ENCODE data around the gene PLS3.
A peak's percentile ranks its signal among the peaks of the same experiment; 100 is the strongest.

The PLS3 gene

DNA sequence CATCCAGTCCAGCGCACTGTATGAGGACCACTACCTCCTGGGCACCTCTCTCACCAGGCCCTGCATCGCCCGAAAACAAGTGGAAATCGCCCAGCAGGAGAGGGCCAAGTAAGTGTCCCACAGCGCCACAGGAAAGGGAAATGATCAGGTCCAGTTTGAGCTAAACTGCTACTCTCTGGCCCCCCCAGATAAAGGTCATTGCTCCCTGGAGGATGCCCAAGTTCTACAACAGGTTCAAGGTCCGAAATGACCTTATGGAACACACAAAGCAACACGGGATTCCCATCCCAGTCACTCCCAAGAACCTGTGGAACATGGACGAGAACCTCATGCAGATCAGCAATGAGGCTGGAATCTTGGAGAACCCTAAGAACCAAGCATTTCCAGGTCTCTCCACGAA is 104.1 kb downstream of the PLS3 start:
- no peak overlapping the region for H3K27ac ChIP-seq (ENCODE audit: low read length)
- H3K4me1 ChIP-seq (ENCODE audit: low read length) = no peaks in the 10 kb centered on the region
- H3K4me2 ChIP-seq (ENCODE audit: low read length) = no peak overlapping the region
- H4K20me1 ChIP-seq (ENCODE audit: insufficient read depth, low read length) = no peaks in the 10 kb centered on the region
- no peak overlapping the region for H2AFZ ChIP-seq (ENCODE audit: low read depth, low read length)
- no peaks in the 10 kb centered on the region for H3K36me3 ChIP-seq (replicated peaks; ENCODE audit: low read depth, low read length)
- no peaks in the 10 kb centered on the region for H3K79me2 ChIP-seq (ENCODE audit: low read length)
- no peaks in the 10 kb centered on the region for H3K27me3 ChIP-seq (ENCODE audit: low read depth, low read length)
- no peak overlapping the region for H3K9ac ChIP-seq (ENCODE audit: low read length)
- TF ChIP-seq, protein P1, sequence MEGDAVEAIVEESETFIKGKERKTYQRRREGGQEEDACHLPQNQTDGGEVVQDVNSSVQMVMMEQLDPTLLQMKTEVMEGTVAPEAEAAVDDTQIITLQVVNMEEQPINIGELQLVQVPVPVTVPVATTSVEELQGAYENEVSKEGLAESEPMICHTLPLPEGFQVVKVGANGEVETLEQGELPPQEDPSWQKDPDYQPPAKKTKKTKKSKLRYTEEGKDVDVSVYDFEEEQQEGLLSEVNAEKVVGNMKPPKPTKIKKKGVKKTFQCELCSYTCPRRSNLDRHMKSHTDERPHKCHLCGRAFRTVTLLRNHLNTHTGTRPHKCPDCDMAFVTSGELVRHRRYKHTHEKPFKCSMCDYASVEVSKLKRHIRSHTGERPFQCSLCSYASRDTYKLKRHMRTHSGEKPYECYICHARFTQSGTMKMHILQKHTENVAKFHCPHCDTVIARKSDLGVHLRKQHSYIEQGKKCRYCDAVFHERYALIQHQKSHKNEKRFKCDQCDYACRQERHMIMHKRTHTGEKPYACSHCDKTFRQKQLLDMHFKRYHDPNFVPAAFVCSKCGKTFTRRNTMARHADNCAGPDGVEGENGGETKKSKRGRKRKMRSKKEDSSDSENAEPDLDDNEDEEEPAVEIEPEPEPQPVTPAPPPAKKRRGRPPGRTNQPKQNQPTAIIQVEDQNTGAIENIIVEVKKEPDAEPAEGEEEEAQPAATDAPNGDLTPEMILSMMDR (IDR thresholded peaks at IDR 0.05; ENCODE audit: low read depth, low read length) = no peak
- TF ChIP-seq EZH2phosphoT487 (IDR thresholded peaks at IDR 0.05; ENCODE audit: low read depth) = no peak
- H3K4me3 ChIP-seq (ENCODE audit: low read length) = no peak overlapping the region
- H3K9me3 ChIP-seq (ENCODE audit: insufficient read depth, low read length) = no peaks in the 10 kb centered on the region

GRCh38 chrX:115679460-115679859 is 118.5 kb downstream of the PLS3 start:
- H3K4me1 ChIP-seq (ENCODE audit: low read length) = no peaks in the 10 kb centered on the region
- no peak overlapping the region for H3K9ac ChIP-seq (ENCODE audit: low read length)
- no peak overlapping the region for H3K4me2 ChIP-seq (ENCODE audit: low read length)
- H3K79me2 ChIP-seq (ENCODE audit: low read length) = no peaks in the 10 kb centered on the region
- H3K4me3 ChIP-seq (ENCODE audit: low read length) = no peak overlapping the region
- no peaks in the 10 kb centered on the region for H3K36me3 ChIP-seq (replicated peaks; ENCODE audit: low read depth, low read length)
- H3K27me3 ChIP-seq (ENCODE audit: low read depth, low read length) = no peaks in the 10 kb centered on the region
- no peaks in the 10 kb centered on the region for H3K9me3 ChIP-seq (ENCODE audit: insufficient read depth, low read length)
- H2AFZ ChIP-seq (ENCODE audit: low read depth, low read length) = no peak overlapping the region
- no peak for TF ChIP-seq EZH2phosphoT487 (IDR thresholded peaks at IDR 0.05; ENCODE audit: low read depth)
- TF ChIP-seq, protein P1 (IDR thresholded peaks at IDR 0.05; ENCODE audit: low read depth, low read length) = peak; percentile 37
- no peaks in the 10 kb centered on the region for H4K20me1 ChIP-seq (ENCODE audit: insufficient read depth, low read length)
- H3K27ac ChIP-seq (ENCODE audit: low read length) = no peak overlapping the region

DNA sequence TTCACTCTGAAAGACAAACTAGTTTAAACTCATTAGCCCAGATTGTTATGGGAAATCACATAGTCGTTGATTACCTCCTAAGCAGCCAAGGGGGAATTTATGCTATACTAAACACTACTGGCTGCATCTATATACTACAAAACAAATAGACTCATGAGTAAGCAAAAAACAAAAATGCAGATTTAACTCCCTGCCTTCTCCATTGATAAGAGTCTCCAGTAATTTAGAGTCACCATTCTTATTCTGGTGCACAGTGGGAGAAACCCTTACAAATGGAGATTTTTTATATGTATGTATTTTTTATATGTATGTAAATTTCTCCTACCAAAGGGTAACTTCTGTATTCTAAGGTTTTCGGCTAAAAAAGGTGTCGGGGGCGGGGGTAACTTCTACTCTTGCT is 126.6 kb downstream of the PLS3 start:
- Histone ChIP-seq H2AFZ (ENCODE audit: low read depth, low read length) (no peak overlapping the region), H4K20me1 (ENCODE audit: insufficient read depth, low read length) (no peaks in the 10 kb centered on the region), H3K4me1 (ENCODE audit: low read length) (no peaks in the 10 kb centered on the region), H3K27me3 (ENCODE audit: low read depth, low read length) (no peaks in the 10 kb centered on the region), H3K4me3 (ENCODE audit: low read length) (no peak overlapping the region), H3K9me3 (ENCODE audit: insufficient read depth, low read length) (no peaks in the 10 kb centered on the region), H3K27ac (ENCODE audit: low read length) (no peak overlapping the region), H3K4me2 (ENCODE audit: low read length) (no peak overlapping the region), H3K79me2 (ENCODE audit: low read length) (no peaks in the 10 kb centered on the region), H3K9ac (ENCODE audit: low read length) (no peak overlapping the region), H3K36me3 (replicated peaks; ENCODE audit: low read depth, low read length) (no peaks in the 10 kb centered on the region)
- no peak for TF ChIP-seq EZH2phosphoT487 (IDR thresholded peaks at IDR 0.05; ENCODE audit: low read depth)
- TF ChIP-seq, protein P1 (IDR thresholded peaks at IDR 0.05; ENCODE audit: low read depth, low read length) = no peak

DNA sequence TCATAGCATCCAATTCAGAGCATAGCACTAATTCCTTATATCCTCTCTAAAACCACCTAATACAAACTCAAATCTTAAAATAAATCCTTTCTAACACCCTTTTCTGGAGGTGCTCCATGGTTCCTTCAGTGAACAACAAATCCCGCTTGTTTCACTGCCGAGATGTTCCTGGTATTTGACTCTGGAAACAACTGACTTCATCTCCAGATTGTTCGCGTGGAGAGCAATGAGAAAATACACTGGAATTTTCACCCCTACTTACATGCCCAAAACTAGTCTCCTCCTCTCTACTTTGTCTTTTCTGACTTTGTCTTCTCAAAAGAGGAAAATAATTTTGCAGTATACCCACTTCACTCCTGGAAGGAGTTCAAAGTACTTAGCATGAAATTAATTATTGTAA is 129.0 kb downstream of the PLS3 start:
- no peaks in the 10 kb centered on the region for H3K36me3 ChIP-seq (replicated peaks; ENCODE audit: low read depth, low read length)
- H3K27ac ChIP-seq (ENCODE audit: low read length) = no peak overlapping the region
- no peak overlapping the region for H3K9ac ChIP-seq (ENCODE audit: low read length)
- H2AFZ ChIP-seq (ENCODE audit: low read depth, low read length) = no peak overlapping the region
- no peaks in the 10 kb centered on the region for H3K27me3 ChIP-seq (ENCODE audit: low read depth, low read length)
- H3K9me3 ChIP-seq (ENCODE audit: insufficient read depth, low read length) = no peaks in the 10 kb centered on the region
- H3K4me1 ChIP-seq (ENCODE audit: low read length) = no peaks in the 10 kb centered on the region
- TF ChIP-seq EZH2phosphoT487 (IDR thresholded peaks at IDR 0.05; ENCODE audit: low read depth) = no peak
- TF ChIP-seq, protein P1 (IDR thresholded peaks at IDR 0.05; ENCODE audit: low read depth, low read length) = no peak
- no peaks in the 10 kb centered on the region for H3K79me2 ChIP-seq (ENCODE audit: low read length)
- H3K4me2 ChIP-seq (ENCODE audit: low read length) = no peak overlapping the region
- no peak overlapping the region for H3K4me3 ChIP-seq (ENCODE audit: low read length)
- H4K20me1 ChIP-seq (ENCODE audit: insufficient read depth, low read length) = no peaks in the 10 kb centered on the region
